ENCODE data around the gene PIP5K1C.
A peak's percentile ranks its signal among the peaks of the same experiment; 100 is the strongest.

The PIP5K1C gene, protein sequence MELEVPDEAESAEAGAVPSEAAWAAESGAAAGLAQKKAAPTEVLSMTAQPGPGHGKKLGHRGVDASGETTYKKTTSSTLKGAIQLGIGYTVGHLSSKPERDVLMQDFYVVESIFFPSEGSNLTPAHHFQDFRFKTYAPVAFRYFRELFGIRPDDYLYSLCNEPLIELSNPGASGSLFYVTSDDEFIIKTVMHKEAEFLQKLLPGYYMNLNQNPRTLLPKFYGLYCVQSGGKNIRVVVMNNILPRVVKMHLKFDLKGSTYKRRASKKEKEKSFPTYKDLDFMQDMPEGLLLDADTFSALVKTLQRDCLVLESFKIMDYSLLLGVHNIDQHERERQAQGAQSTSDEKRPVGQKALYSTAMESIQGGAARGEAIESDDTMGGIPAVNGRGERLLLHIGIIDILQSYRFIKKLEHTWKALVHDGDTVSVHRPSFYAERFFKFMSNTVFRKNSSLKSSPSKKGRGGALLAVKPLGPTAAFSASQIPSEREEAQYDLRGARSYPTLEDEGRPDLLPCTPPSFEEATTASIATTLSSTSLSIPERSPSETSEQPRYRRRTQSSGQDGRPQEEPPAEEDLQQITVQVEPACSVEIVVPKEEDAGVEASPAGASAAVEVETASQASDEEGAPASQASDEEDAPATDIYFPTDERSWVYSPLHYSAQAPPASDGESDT

DNA sequence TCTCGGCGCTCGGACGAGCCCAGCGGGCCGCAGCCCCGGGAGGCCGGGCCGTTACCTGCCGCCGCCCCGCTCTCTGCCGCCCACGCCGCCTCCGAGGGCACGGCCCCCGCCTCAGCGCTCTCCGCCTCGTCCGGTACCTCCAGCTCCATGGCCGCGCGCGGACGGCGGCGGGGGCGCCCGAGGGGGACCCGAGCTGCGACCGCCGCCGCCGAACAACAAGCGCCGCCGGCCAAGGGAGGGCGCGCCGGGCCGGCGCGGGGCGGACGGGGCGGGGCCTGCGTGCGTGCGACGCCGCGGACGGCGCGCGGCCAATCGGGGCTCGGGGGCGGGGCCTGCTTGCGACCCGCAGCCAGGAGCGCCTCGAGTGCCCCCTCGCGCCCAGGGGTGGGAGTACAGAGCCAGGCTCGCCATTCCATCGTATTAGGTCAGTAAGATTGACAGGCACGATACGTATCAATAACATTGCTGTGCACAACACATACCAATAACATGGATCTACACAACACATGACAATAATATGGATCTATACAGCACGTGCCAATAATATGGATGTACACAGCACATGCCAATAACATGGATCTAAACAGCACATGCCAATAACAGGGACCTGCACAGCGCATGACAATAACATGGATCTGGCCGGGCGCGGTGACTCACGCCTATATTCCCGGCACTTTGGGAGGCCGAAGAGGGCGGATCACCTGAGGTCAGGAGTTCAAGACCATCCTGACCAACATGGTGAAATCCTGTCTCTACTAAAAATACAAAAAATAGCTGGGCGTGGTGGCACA is at the start of gene PIP5K1C:
Gene PIP5K1C, minus strand, starts transcription at position 227 of the 791 bp plus-strand sequence. Its CDS starts 78 bp downstream, at position 149.
- peak; percentile 80 to 81 for DNase-seq

DNA sequence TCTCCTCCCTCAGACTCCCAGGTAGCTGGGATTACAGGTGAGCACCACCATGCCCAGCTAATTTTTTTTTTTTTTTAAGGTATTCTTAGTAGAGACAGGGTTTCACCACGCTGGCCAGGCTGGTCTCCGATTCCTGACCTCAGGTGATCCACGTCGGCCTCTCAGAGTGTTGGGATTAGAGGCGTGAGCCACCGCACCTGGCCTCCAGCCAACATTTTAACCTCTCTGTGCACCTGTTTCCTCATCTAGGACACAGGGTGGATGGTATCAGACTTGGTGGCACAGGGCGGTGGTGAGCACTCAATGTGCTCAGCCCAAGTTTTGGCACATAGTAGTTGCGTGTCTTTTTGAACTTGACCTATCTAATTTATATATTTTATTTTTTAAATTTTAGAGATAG is 48.7 kb upstream of the PIP5K1C start:
- DNase-seq = no peak

DNA sequence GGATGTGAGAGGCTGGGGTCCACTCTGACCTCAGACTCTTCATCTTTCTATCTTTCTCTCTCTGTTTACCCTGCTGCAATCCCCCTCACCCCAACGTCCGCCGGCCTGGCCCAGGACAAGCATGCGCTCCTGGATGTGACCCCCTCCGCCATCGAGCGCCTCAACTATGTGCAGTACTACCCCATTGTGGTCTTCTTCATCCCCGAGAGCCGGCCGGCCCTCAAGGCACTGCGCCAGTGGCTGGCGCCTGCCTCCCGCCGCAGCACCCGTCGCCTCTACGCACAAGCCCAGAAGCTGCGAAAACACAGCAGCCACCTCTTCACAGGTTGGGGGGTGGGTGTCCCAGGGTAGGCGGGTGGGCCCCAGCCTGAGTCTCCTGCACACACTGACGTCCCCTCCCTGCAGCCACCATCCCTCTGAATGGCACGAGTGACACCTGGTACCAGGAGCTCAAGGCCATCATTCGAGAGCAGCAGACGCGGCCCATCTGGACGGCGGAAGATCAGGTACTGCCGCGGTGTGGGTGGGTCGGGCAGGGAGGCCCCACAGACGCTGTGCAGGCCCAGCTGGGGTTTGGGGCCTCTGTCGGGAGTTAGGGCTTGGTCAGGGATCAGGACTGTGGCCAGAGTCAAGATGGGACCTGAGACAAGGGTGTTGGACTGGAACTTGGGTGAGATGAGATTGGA is 46.2 kb upstream of the PIP5K1C start:
- no peak for DNase-seq

DNA sequence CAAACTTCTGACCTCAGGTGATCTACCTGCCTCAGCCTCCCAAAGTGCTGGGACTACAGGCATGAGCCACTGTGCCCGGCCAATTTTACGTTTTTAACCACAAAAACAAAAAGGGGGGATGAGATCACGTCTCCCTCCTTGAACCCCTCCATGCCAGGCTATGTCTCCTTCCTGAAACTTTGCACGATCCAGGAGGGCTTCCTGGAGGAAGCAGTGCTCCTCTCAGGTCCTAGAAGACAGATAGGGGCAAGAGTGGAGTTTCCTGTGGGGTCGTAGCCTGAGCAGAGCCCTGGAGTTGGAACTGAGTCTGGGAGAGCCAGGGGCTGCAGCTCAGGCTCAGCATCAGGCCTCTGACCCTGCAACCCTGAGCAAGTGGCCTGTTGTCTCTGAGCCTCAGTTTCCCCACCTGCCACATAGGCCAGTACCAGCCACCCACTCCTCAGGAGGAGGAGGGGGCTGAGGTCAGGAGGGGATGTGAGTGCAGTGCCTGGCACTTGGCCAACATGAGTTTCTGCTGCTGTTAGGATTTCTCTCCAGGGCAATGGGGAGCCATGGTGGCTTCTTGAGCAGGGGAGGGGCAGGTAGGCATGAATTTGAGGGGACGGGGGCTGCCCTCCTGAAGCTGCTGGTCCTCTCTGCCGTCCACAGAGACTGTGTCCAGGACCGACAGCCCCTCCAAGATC is 45.2 kb upstream of the PIP5K1C start:
- DNase-seq = no peak

DNA sequence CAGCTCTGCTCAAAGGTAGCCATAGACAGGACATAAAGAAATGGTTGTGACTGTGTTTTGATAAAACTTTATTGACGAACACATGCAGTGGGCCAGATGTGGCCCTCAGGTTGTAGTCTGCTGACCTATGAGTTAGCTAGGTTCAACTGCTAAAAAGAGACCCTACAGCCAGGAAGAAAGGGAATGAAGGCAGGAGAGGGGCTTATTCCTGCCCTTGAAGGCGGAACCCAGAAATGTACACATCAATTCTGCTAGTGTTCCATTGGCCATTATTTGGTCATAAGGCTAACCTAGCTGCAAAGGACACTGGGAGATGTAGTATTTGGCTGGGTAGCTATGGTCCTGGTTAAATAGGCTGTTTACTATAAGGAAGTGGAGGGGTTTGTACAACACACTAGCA is 43.2 kb upstream of the PIP5K1C start:
- no peak for DNase-seq

DNA sequence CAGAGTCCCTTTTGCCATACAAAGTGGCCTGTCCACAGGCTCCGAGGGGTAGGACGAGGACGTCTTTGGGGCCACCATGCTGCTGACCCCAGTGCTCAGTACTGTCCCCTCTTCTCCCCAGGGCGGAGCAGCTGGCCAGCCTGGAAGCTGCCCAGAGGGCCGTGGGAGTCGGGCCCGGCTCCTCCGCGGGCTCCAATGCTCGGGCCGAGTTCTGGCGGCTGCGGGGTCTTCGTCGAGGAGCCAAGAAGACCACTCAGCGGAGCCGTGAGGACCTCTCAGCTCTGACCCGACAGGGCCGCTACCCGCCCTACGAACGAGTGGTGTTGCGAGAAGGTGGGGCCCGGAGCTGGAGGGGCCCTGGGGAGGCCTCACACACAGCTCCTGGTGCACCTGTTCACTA is 40.2 kb upstream of the PIP5K1C start:
- no peak for DNase-seq

DNA sequence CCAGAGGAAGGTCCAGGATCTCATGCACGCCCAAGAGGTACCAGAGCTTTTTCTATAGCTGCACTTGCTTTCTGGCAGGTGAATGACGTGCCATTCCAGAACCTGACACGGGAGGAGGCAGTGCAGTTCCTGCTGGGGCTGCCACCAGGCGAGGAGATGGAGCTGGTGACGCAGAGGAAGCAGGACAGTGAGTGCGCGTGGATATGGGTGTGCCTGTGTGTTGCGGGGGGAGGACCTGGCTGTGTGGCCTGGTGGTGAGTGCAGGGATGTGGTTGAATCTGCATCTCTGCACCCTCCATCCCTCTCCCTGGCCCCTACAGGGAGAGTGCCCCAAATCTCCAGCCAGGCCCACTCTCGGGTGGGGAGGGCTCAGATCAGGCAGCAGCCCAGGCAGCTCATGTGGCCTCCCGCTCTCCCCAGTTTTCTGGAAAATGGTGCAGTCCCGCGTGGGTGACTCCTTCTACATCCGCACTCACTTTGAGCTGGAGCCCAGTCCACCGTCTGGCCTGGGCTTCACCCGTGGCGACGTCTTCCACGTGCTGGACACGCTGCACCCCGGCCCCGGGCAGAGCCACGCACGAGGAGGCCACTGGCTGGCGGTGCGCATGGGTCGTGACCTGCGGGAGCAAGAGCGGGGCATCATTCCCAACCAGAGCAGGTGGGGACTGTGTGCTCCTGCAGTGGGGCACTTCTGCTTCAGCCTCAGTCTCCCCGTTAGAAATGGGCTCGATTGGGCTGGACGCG is 38.4 kb upstream of the PIP5K1C start:
- DNase-seq = no peak

DNA sequence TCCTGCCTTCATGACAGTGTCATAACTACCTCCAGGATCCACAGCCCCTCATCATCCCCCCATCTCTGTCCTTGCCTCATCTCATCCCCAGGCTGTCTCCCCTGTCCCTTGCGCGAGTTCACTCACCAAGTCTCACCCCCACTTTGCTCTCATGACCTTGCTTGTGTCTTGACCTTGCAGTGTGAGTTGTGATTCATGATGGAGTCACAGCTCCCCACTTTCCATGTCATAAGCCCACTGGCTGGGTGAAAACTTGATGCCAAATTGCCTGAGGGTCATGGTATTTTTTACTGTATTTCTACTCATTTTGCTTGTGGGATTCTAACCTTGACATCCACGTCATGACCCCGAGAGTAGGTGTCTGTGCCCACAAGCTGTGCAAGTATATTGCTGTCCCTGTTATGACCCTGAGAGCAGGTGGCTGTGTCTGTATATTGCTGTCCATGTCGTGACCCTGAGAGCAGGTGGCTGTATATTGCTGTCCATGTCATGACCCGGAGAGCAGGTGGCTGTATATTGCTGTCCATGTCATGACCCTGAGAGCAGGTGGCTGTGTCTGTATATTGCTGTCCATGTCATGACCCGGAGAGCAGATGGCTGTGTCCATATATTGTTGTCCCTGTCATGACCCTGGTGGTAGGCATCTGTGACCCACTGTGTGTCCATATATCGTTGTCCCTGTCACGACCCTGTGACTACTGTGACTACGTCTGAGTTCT is 37.4 kb upstream of the PIP5K1C start:
- DNase-seq = no peak

DNA sequence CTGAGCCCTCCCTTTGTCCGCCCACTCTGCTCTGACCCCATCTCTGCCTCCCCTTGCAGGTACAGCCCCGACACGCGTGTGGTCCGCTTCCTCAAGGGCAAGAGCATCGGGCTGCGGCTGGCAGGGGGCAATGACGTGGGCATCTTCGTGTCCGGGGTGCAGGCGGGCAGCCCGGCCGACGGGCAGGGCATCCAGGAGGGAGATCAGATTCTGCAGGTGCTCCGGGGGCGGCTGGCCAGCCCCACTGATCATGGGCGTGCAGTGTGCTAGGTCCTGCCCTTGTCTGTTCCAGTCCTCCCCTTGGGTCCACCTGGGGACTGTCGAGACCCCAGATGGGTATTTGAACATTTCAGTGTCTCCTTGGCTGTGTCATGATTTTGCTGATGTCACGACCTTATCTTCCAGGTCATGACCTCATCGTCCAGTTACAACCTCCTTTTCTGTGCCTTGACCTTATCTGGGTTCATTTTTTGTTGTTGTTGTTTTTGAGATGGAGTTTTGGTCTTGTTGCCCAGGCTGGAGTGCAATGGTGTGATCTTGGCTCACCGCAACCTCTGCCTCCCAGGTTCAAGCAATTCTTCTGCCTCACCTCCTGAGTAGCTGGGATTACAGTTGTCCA is 35.9 kb upstream of the PIP5K1C start:
- no peak for DNase-seq

DNA sequence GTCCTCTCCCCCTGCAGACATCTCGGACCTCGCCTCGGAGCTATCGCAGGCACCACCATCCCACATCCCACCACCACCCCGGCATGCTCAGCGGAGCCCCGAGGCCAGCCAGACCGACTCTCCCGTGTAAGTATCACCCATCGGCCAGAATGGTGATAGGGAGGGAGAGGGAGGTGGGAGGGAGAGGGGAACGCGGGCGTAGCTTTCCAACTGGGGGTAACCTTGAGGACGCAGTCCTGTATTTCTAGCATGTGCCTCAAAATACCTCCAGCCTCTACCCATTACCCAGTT is 34.0 kb upstream of the PIP5K1C start:
- no peak for DNase-seq

DNA sequence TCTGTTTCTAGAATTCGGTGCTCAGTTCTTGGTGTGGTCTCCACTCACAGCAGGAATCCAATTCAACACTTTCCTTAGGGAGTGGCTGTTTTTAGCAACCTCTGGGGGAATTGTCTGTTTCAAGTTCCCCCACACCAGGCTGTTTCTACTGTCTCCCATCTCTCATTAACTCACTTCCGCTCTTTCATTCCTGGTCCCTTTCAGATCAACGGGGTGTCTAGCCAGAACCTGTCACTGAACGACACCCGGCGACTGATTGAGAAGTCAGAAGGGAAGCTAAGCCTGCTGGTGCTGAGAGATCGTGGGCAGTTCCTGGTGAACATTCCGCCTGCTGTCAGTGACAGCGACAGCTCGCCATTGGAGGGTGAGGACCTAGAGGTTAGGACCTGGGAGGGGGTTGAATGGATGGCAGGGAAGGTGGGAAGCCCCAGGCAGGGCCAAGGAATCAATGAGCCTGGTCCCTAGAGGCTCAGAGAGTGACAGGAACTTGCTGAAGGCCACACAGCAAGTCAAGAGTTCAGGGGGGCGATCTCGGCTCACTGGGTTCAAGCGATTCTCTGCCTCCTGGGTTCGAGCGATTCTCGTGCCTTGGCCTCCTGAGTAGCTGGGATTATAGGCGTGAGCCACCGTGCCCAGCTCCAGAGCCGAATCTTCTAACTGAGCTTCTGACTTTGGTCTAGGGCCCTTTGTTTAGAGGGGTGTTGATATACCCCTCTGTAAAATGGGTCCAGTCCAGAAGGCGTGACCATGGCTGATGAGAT is 33.5 kb upstream of the PIP5K1C start:
- DNase-seq = no peak

DNA sequence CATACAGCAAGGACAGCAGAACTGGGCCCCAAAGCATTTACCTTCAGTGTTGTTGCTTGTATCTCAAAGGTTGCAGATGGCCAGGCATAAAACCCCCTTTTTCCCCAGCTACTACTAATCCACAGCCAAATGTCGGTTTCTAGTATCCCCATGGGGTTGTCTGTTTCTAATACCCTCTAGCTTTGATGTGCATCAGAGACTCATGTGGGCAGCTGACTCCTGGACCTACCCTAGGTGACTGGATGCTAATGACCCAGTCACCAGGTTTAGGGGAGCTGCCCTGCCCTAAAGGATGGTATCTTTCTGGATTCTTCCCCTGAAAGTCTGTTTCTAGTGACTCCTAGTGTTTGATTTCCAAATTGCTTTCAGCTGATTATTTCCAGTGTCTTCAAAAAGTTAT is 31.8 kb upstream of the PIP5K1C start:
- no peak for DNase-seq

DNA sequence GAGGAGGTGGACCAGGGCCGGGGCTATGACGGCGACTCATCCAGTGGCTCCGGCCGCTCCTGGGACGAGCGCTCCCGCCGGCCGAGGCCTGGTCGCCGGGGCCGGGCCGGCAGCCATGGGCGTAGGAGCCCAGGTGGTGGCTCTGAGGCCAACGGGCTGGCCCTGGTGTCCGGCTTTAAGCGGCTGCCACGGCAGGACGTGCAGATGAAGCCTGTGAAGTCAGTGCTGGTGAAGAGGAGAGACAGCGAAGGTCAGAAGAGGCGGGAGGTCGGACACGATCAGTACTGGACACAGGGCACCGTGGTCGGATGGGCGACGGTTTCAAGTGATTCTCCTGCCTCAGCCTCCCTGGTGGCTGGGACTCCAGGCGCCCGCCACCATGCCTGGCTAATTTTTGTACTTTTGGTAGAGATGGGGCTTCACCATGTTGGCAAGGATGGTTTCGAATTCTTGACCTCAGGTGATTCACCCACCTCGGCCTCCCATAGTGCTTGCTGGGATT is 30.2 kb upstream of the PIP5K1C start:
- no peak for DNase-seq

DNA sequence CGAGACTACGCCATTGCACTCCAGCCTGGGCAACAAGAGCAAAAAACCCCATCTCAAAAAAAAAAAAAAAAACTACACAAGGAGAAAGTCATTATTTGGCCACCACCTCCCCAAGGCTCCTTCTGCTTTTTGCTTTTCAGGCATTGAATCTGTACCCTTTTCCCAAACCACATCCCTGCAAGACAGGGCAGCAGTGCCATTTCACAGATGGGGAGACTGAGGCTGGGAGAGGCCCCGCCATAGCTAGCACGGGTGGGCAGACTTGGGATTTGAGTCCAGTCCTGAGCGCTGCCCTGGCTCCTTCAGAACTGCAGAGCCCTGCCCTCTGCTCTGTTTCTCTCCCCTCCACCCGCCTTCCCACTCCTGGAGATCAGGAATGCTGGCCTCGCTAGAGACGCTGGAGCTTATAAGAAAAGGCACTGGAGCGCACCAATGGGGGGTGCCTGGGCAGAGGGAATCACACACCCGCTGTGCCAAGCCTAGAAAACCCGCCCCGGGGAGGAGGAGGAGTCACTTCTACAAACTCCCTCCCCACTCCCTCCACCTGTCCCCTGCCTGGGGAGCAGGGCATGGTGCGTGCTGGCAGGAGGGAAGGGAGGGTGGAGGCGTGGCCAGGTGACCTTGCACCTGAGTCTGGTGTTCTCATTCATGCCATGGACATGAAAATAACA is 25.5 kb upstream of the PIP5K1C start:
- peak; percentile 58 to 60 for DNase-seq

DNA sequence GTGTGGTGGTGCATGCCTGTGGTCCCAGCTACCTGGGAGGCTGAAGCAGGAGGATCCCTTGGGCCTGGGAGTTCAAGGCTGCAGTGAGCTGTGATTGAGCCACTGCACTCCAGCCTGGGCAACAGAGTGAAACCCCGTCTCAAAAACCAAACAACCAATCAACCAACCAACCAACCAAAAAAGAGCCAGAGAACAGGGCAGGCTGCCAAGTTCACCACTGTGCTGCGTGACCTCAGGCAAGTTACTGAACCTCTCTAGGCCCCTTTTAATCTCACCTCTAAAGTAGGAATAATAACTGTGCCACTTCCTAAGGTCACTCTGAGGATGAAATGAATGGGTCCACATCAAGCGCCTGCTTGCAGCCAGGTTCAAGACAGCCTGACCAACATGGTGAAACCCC is 24.9 kb upstream of the PIP5K1C start:
- DNase-seq = no peak

DNA sequence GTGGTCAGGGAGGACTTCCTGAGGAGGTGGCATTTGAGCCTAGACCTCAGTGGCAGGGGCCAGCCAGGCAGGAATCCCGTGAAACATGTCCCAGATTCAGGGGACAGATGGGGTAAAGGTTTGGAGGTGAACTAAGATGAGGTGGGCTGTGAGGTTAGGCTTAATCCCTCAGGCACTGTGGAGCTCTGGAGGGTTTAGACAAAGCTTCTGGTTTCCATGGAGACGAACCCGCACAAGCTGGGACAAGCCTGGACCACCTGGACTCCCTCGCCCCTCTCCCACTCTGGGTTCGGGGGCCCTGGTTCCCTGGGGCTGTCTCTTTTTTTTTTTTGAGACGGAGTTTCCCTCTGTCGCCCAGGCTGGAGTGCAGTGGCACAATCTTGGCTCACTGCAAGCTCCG is 23.6 kb upstream of the PIP5K1C start:
- no peak for DNase-seq

DNA sequence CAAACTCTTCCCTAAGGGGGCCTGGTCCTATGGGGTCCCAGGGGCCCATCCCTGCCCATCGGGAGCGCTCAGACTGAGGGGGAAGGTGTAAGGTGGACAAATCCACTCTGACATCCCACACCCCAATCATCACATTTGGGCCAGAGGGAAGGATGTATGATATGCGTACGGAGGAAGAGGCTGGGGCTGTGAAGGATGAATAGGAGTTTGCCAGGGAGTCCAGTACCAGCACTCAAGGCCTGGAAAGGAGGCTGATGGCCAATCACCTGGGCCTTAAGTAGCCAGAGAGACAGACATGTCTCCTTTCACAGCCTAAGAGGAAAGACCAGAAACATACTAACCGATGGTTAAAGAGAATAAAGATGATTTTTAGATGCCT is 22.8 kb upstream of the PIP5K1C start:
- no peak for DNase-seq

DNA sequence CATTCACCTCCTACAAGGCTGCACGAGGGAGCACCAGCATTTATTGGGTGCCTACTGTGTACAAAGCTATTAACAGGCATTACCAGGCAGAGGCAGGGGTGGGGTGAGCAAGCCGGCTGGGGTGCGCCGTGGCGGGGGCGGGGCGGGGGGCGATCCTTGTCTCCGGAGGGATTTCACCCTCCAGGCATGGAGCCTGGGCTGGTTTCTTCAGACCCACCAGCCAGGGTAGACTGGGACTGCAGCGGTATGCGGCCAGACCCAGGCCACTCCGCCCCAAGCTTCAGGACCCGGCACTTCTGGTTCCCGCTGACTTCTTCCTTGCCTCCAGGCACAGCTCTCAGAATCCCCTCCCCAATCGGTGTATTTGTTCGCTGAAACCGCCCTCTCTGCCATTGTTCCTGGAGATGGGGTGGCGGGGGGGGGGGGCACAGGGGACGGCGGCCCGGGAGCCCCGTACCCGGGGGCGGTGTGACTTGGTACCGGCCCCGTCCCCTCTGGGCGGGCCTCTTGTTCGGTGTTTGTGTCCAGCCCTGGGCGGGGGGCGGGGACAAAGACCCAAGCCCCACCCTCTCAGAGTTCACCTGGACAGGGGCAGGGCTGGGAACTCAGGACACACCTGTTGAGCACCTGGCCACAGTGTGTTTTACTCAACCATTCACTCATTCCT is 22.3 kb upstream of the PIP5K1C start:
- DNase-seq = no peak

Measured in NCI-H2081 (cell line).